Ramos (cell line): Measurements from ENCODE around the gene RCCD1.
"Not testable (repeated sequence)": the region's sequence is repeated elsewhere in the genome, so short reads cannot be mapped to it uniquely, and the experiment has no call there.

Source experiments
- in situ Hi-C: fragments of 300-500 bp; cut with MboI; formaldehyde crosslinking; loops from one replicate; pipeline ENCODE4 v1.14.3; 2022; ENCODE audit warnings: low sequenced_read_pairs; ENCODE audit not compliant: unreplicated experiment

Gene RCCD1

DNA sequence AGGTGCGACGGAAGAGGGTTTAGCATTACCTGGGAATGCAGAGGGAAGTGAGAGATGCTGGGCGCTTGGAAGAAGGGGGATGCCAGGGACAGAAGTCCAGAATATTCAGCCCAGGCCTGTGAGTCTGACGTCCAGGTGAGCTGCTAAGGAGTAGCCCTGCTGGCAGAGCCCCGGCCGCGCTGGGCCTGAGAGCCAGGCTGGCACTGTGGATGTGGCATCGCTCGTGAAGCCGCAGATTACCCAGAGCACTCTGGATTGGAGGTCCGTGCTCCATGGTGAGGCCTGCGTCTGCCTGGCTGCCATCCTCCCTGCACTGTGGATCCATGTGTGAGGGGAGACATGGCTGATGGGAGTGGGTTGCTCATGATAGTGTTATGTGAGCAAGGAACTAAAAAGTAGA lies 37.1 kb upstream of the RCCD1 start:
- in situ Hi-C loops = no loop called here

GRCh38 chr15:90918034-90918788 lies 36.5 kb upstream of the RCCD1 start:
- in situ Hi-C loops = no loop called here

DNA sequence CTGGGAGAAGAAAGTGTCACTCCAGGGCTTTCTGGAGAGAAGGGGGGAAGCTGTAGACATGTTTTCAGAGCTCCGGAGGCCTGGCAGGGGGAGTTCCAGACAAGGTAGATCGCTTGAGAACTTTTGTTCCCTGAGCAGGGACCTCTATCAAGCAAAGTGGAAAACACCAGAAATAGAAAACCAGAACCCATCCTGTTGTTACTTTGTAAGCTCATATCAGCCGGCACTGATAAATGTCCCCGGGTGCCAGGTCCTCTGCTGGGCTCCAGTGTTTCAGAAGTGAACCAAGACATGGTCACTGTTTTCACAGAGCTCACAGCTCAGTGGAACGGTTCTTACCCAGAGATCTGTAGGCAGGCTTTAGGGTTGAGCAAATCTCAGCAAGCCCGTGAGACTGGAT lies 35.8 kb upstream of the RCCD1 start:
- in situ Hi-C loops = no loop called here

DNA sequence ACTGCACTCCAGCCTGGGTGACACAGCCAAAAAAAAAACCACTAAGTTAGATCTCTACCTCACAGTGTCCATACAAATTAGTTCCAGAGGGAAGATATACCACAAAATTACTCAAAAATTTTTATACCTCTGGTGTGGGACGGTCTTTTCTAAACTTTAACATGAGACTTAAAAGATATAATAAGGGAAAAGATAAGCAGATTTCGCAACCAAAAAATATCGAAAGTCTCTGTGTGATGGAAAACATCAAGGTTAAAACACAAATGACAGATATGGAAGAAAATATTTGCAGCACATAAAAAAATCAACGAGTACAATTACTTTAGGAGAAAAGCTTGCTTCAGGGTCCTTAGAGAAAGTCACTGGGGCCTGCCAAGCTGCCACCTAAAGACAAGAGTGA lies 32.8 kb upstream of the RCCD1 start:
- in situ Hi-C loops = no loop called here

GRCh38 chr15:90922712-90923322 lies 31.9 kb upstream of the RCCD1 start:
- in situ Hi-C loops = not testable (repeated sequence)

DNA sequence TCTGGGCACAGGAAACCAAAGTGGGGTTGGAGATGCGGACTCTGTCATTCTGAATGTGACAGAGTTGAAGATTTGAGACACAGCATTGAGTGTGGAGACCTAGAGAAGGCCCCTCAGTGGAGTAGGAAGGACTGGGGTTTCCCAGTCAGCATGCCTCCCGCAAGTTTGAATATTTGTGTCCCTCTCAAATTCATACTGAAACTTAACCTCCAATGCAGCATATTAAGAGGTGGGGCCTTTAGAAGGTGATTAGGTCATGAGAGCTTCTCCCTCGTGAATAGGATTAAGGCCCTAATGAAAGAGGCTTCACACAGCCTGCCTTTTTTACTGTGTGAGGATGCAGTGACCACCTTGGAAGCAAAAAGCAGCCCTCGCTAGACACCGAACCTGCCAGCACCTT lies 30.3 kb upstream of the RCCD1 start:
- in situ Hi-C loops = no loop called here

- in situ Hi-C loops = not testable (repeated sequence)
Measured at GRCh38 chr15:90926766-90927165, 27.9 kb upstream of the RCCD1 start.

DNA sequence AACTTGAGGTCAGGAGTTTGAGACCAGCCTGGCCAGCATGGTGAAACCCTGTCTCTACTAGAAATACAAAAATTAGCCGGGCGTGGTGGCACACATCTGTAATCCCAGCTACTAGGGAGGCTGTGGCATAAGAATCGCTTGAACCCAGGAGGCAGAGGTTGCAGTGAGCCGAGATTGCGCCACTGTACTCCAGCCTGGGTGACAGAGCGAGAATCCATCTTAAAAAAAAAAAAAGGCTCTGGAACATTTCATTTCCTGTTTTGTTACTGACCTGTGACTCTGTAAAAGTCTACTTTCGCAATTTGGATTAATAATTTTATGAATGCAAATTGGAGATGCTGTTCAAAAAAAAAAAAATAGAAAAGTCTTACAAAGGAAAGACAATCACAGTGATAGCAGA lies 26.6 kb upstream of the RCCD1 start:
- in situ Hi-C loops = not testable (repeated sequence)

- in situ Hi-C loops = no loop called here
Measured at GRCh38 chr15:90929246-90930019, 25.3 kb upstream of the RCCD1 start.

DNA sequence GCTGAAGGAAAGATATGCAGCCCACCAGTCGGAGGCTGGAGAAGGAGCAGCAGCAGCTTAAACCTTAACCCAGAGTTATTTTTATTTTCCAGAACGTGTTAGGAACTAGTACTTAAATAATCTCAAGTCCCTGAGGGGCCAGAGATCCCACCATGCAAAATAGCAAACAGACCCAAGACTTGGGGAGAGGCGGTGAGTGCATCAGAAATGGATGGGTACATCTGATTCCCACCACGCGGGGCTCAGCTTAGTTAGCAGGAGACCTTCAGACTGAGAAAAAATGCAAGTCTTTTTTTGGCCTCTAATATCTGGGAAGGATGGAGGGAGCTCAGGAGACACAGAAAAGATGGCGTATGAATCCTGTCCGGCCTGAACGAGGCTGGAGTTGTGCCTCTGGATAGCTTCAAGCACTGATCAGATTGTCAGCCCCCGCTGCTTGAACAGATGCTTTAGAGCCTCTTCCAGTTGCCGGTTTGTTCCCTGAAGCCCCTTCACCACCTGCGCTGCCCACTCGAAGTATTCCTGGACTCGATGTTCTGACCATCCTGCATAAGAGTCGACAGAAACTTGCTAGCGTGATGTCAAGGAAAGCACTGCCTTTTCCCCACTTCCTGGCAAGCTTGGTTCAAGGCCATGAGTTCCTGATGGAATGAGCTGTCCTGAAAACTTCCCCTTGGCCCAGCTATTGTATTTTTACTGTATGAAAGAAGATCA lies 23.7 kb upstream of the RCCD1 start:
- in situ Hi-C loops = no loop called here

- in situ Hi-C loops = no loop called here
Measured at GRCh38 chr15:90931575-90931827, 23.2 kb upstream of the RCCD1 start.

DNA sequence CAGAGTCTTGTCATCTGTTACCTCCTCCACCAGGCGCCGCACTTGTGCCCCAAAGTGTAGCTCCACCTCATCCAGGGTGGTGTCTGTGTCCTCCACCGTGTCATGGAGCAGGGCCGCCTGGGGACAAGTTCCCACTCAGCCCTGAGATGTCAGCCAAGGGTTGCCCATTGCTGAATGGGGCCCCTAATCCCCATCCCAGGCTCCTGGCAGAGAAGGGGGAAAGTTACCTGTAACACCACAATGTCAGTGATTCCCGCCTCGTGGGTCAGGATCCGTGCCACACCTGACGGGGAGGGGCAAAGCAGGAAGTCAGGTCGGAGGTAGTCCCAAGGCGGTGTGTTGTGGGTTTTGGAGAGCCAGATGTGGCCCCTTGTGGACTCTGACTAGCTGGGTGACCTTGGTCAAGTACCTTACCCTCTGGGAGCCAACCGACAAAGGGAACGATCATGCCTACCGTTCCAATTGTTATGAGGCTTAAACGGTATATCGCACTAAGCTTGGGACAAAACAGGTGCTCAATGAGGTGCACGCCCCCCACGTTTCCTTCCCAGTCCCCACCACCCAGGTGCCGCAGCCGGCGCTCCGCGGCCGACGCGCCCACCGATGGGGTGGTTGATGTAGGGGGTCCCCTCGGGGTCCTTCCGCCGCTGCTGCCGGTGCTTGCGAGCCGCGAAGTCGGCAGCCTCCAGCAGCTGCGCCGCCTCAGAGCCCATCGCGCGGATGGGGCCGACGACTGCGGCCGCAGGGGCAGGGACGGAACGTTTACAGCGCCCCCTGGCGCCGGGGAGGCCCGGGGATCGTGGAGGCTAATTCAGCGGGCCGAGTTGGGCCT lies 22.6 kb upstream of the RCCD1 start, which contains the start of gene HDDC3:
HDDC3 (minus strand) TSS at position 722 of the 832 bp plus-strand sequence; CDS start at position 713, 9 bp downstream.
- in situ Hi-C loops = no loop called here

DNA sequence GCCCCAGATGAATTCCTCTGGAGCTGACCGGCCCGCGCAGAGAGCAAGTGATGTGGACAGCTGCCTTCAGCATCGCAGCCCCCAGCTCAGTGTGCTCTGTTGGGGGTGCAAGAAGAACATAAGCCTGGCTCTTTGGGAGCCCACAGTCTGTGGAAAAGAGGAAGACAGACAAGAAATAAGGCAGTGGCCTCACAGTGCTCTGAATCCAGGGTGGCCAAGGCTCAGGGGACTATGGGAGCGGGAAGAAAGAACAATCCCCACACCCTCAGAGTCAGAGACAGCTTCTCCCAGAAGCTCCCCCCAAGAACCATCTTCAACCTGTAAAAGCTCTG lies 22.1 kb upstream of the RCCD1 start:
- in situ Hi-C loops = no loop called here

GRCh38 chr15:90933301-90933700 lies 21.4 kb upstream of the RCCD1 start:
- in situ Hi-C loops = no loop called here

GRCh38 chr15:90934256-90934948 lies 20.3 kb upstream of the RCCD1 start:
- in situ Hi-C loops = no loop called here

GRCh38 chr15:90934949-90935751 lies 19.5 kb upstream of the RCCD1 start, which contains the start of gene UNC45A:
Gene UNC45A (plus strand): TSS chr15:90935285. CDS start chr15:90935325, 40 bp downstream.
- in situ Hi-C loops = no loop called here

GRCh38 chr15:90936823-90937222 lies 17.9 kb upstream of the RCCD1 start:
- in situ Hi-C loops = no loop called here

DNA sequence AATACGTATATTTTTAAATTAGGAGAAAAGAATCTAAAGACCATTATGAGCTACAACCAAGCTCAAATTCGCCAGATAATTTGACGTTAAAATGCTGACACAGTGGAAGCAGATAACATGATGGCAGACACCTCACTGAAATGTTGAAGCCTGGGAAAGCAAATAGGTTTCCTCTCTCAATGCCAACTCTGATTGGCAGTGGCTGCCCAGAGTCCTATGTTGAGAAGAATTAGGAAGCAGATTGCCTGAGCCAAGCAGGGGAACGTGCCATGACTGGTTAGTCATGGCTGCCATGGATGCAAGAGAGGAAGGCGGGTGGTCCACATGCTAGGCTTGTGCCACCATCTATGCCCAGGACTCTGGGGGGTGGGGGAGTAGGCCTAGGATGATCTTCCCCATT lies 16.4 kb upstream of the RCCD1 start:
- in situ Hi-C loops = no loop called here

- in situ Hi-C loops = no loop called here
Measured at GRCh38 chr15:90939756-90940155, 14.9 kb upstream of the RCCD1 start.
